Uterus (tissue), 2 donors: Measurements from ENCODE around the gene ZNF215.
"Not testable (repeated sequence)": the region's sequence is repeated elsewhere in the genome, so short reads cannot be mapped to it uniquely, and the experiment has no call there.

Experiments used
- CTCF ChIP-seq, 4 experiments: fragments of 200-600 bp in 2 of 4; fragments of 450-650 bp in 2 of 4; sonication (generic) in 2 of 4; IDR thresholded peaks; one replicate each; pipeline ENCODE4 v1.5.1; 2016 to 2019; ENCODE audit warnings: antibody characterized with exemption in 4 of 4, mild to moderate bottlenecking in 2 of 4, moderate library complexity in 1 of 4
- POLR2A ChIP-seq, 2 donors: fragments of 450-650 bp; IDR thresholded peaks; one replicate each; pipeline ENCODE4 v1.6.1; 2016; ENCODE audit warnings: antibody characterized with exemption in 2 of 2, mild to moderate bottlenecking in 1 of 2, moderate library complexity in 1 of 2

GRCh38 chr11:6954248-6954647 is 28.0 kb downstream of the ZNF215 start:
- not testable (repeated sequence) for TF ChIP-seq POLR2A, CTCF (IDR thresholded peaks at IDR 0.05)
